H1 (cell line): ENCODE measurements around the gene VPS11. TPM values are rescaled to one million over a fixed set of nuclear protein-coding genes. Genes with fewer than 3 reads are reported as not detected.

ENCODE experiments used
- CTCF ChIA-PET: fragments of 300-600 bp; sonication (Branson Sonifier 250); formaldehyde crosslinking; loops from one replicate; lab custom pipeline; 2021; ENCODE audit not compliant: partially characterized antibody; lab: Charles Lee
- POLR2A ChIA-PET: fragments of 300-600 bp; sonication (Branson Sonifier 250); formaldehyde crosslinking; loops from one replicate; lab custom pipeline; 2021; ENCODE audit warnings: inconsistent platforms; ENCODE audit not compliant: partially characterized antibody; lab: Charles Lee
- DNase-seq, 2 experiments: peaks; one replicate each; pipeline versions ENCODE4 v3.0.0 to v3.0.0-alpha.2; 2010 to 2022; ENCODE audit warnings: low spot score in 2 of 2, low read depth in 1 of 2, mixed read lengths in 1 of 2
- FAIRE-seq: peaks from 2 replicates; lab custom pipeline; 2011; peaks lifted over from hg19 to GRCh38; lab: Jason Lieb, UNC
- H2AFZ ChIP-seq: 2 replicates; pipeline ENCODE4 v1.8.1; 2012; ENCODE audit warnings: low read length, inconsistent platforms
- H2AK5ac ChIP-seq: 2 replicates; pipeline ENCODE4 v1.6.1; 2013; ENCODE audit warnings: low read depth, low read length
- H2BK120ac ChIP-seq: replicated peaks from 2 replicates; pipeline ENCODE3; 2013; ENCODE audit warnings: low read depth, low read length, inconsistent platforms
- H2BK12ac ChIP-seq: 2 replicates; pipeline ENCODE4 v1.6.1; 2013; ENCODE audit warnings: low read depth, low read length
- H2BK15ac ChIP-seq: 2 replicates; pipeline ENCODE4 v1.6.1; 2013; ENCODE audit warnings: low read length
- H2BK20ac ChIP-seq: 2 replicates; pipeline ENCODE4 v1.6.1; 2013; ENCODE audit warnings: low read length
- H2BK5ac ChIP-seq: 2 replicates; pipeline ENCODE4 v1.6.1; 2013; ENCODE audit warnings: low read depth, low read length
- H3K14ac ChIP-seq: 2 replicates; pipeline ENCODE4 v1.6.1; 2013; ENCODE audit warnings: inconsistent platforms; ENCODE audit not compliant: insufficient read length
- H3K18ac ChIP-seq: 2 replicates; pipeline ENCODE4 v1.6.1; 2013; ENCODE audit warnings: low read length; ENCODE audit errors: extremely low read depth
- H3K23ac ChIP-seq: 2 replicates; pipeline ENCODE4 v1.6.1; 2013; ENCODE audit warnings: inconsistent platforms; ENCODE audit not compliant: insufficient read length
- H3K23me2 ChIP-seq: 2 replicates; pipeline ENCODE4 v1.6.1; 2013; ENCODE audit warnings: low read depth, low read length
- H3K27ac ChIP-seq: 2 replicates; pipeline ENCODE4 v1.6.1; 2011; ENCODE audit warnings: low read depth, low read length, inconsistent platforms
- H3K27me3 ChIP-seq, 4 experiments: replicated peaks in 1 of 4; 1 replicate in 1 of 4; 2 replicates in 3 of 4; pipeline versions ENCODE4 v1.6.1 to v1.8.1; 2011 to 2013; ENCODE audit warnings: low read length in 3 of 4, mild to moderate bottlenecking in 3 of 4, inconsistent platforms in 2 of 4, mixed read lengths in 2 of 4, moderate library complexity in 1 of 4; ENCODE audit not compliant: control insufficient read depth in 3 of 4, insufficient read depth in 3 of 4; ENCODE audit errors: extremely low read depth in 1 of 4
- H3K36me3 ChIP-seq, 4 experiments: 2 replicates each; pipeline versions ENCODE4 v1.6.1 to v1.8.1; 2011 to 2013; ENCODE audit warnings: mild to moderate bottlenecking in 4 of 4, low read length in 3 of 4, moderate library complexity in 2 of 4, control low read depth in 1 of 4, inconsistent platforms in 1 of 4; ENCODE audit not compliant: insufficient read depth in 4 of 4, control insufficient read depth in 2 of 4
- H3K4ac ChIP-seq: replicated peaks from 2 replicates; pipeline ENCODE3; 2013; ENCODE audit warnings: low read length, low read depth, mixed read lengths, inconsistent platforms; ENCODE audit not compliant: insufficient read length
- H3K4me1 ChIP-seq, 4 experiments: replicated peaks in 1 of 4; 1 replicate in 1 of 4; 2 replicates in 3 of 4; pipeline versions ENCODE4 v1.6.1 to v1.8.1; 2011 to 2013; ENCODE audit warnings: low read length in 3 of 4, inconsistent platforms in 2 of 4, mixed read lengths in 1 of 4; ENCODE audit not compliant: insufficient read depth in 4 of 4, control insufficient read depth in 3 of 4
- H3K4me2 ChIP-seq, 2 experiments: 2 replicates each; pipeline versions ENCODE4 v1.6.1 to v1.8.1; 2011 to 2013; ENCODE audit warnings: low read depth in 2 of 2, low read length in 2 of 2, control low read depth in 1 of 2, inconsistent platforms in 1 of 2, mild to moderate bottlenecking in 1 of 2; ENCODE audit not compliant: insufficient read depth in 1 of 2
- H3K4me3 ChIP-seq, 4 experiments: fragments of 200-600, 300-600 bp in 1 of 4; sonication (generic), shearing (Covaris generic), sonication (Bioruptor Twin) in 1 of 4; 2 replicates each; pipeline versions ENCODE4 v1.5.1 to v1.8.1; 2011 to 2016; ENCODE audit warnings: low read length in 4 of 4, low read depth in 3 of 4, control low read depth in 2 of 4, inconsistent platforms in 2 of 4, mild to moderate bottlenecking in 2 of 4, mixed read lengths in 1 of 4, moderate library complexity in 1 of 4; ENCODE audit not compliant: insufficient read depth in 2 of 4; ENCODE audit errors: extremely low read depth in 1 of 4
- H3K56ac ChIP-seq: replicated peaks from 2 replicates; pipeline ENCODE3; 2013; ENCODE audit warnings: low read depth, mild to moderate bottlenecking, mixed read lengths, low read length, inconsistent platforms; ENCODE audit not compliant: insufficient read length
- H3K79me1 ChIP-seq: 2 replicates; pipeline ENCODE4 v1.6.1; 2013; ENCODE audit warnings: low read depth, low read length, control low read depth
- H3K79me2 ChIP-seq, 2 experiments: 2 replicates each; pipeline versions ENCODE4 v1.6.1 to v1.8.1; 2012 to 2013; ENCODE audit warnings: low read length in 2 of 2, mild to moderate bottlenecking in 2 of 2, inconsistent platforms in 1 of 2; ENCODE audit not compliant: insufficient read depth in 2 of 2, control insufficient read depth in 1 of 2
- H3K9ac ChIP-seq, 4 experiments: replicated peaks in 1 of 4; 1 replicate in 1 of 4; 2 replicates in 3 of 4; pipeline versions ENCODE4 v1.6.1 to v1.8.1; 2011 to 2013; ENCODE audit warnings: low read depth in 3 of 4, low read length in 3 of 4, control low read depth in 2 of 4, mild to moderate bottlenecking in 2 of 4, moderate library complexity in 2 of 4, inconsistent platforms in 1 of 4; ENCODE audit errors: extremely low read depth in 1 of 4
- H3K9me3 ChIP-seq, 2 experiments: 2 replicates each; pipeline versions ENCODE4 v1.6.1 to v1.8.1; 2012 to 2013; ENCODE audit warnings: mild to moderate bottlenecking in 2 of 2, moderate library complexity in 2 of 2, control low read depth in 1 of 2, inconsistent platforms in 1 of 2, low read depth in 1 of 2, low read length in 1 of 2, mixed read lengths in 1 of 2; ENCODE audit not compliant: insufficient read depth in 2 of 2
- H4K20me1 ChIP-seq, 2 experiments: replicated peaks in 1 of 2; 2 replicates each; pipeline versions ENCODE3 to v1.8.1; 2011 to 2013; ENCODE audit warnings: inconsistent platforms in 2 of 2, low read length in 2 of 2, mild to moderate bottlenecking in 1 of 2; ENCODE audit not compliant: insufficient read depth in 2 of 2, control insufficient read depth in 1 of 2
- H4K5ac ChIP-seq: 2 replicates; pipeline ENCODE4 v1.6.1; 2013; ENCODE audit warnings: low read length, low read depth, mixed read lengths, inconsistent platforms; ENCODE audit not compliant: insufficient read length
- H4K8ac ChIP-seq: 2 replicates; pipeline ENCODE4 v1.8.0; 2013; ENCODE audit warnings: mild to moderate bottlenecking, moderate library complexity, low read length, inconsistent platforms; ENCODE audit not compliant: insufficient read depth; ENCODE audit errors: extremely low read depth
- H4K91ac ChIP-seq: replicated peaks from 2 replicates; pipeline ENCODE3; 2013; ENCODE audit warnings: low read length, mixed read lengths, inconsistent platforms; ENCODE audit not compliant: insufficient read length
- BACH1 ChIP-seq: IDR thresholded peaks from 2 replicates; pipeline ENCODE4 v1.6.1; 2012; ENCODE audit warnings: low read length, improper control_type of control experiment
- CREB1 ChIP-seq: IDR thresholded peaks from 2 replicates; pipeline ENCODE4 v1.6.1; 2012; ENCODE audit warnings: inconsistent platforms
- E2F6 ChIP-seq: IDR thresholded peaks from 2 replicates; pipeline ENCODE4 v1.6.1; 2012; ENCODE audit warnings: inconsistent platforms
- RAD21 ChIP-seq, 2 experiments: IDR thresholded peaks in 1 of 2; conservative IDR thresholded peaks in 1 of 2; 2 replicates each; pipeline ENCODE4 v1.6.1; 2011; ENCODE audit warnings: low read depth in 2 of 2, low read length in 2 of 2, improper control_type of control experiment in 1 of 2, inconsistent platforms in 1 of 2, mild to moderate bottlenecking in 1 of 2, moderate library complexity in 1 of 2
- SAP30 ChIP-seq: fragments of 300-600 bp; sonication (generic); IDR thresholded peaks from 2 replicates; pipeline ENCODE4 v1.7.1; 2012; ENCODE audit warnings: low read length, moderate library complexity, mild to moderate bottlenecking, inconsistent platforms; ENCODE audit not compliant: insufficient read depth, insufficient replicate concordance
- WGBS, 2 experiments: shearing (Covaris generic) in 1 of 2; methylation state at CpG; one replicate each; pipeline versions ENCODE4 v1.1.6 to v1.1.7; 2013 to 2015; ENCODE audit warnings: low lambda C conversion rate in 2 of 2, mixed read lengths in 2 of 2, inconsistent platforms in 1 of 2, low coverage in 1 of 2, missing lambda C conversion rate in 1 of 2; ENCODE audit not compliant: insufficient replicate concordance in 2 of 2, insufficient coverage in 1 of 2, insufficient read length in 1 of 2; ENCODE audit errors: extremely low coverage in 1 of 2, missing lambda C conversion rate in 1 of 2; 5-methylcytosine and 5-hydroxymethylcytosine counted together
- polyA plus RNA-seq, 7 experiments: library from polyadenylated mRNA; depleted of rRNA in 3 of 7; stranded (reverse) in 5 of 7; unstranded in 2 of 7; fragments of >200 nt in 5 of 7; fragments of 200-250 nt in 2 of 7; gene quantifications; 1 replicate in 5 of 7; 2 replicates in 1 of 7; 4 replicates in 1 of 7; pipeline versions ENCODE4 v1.2.1 to v1.2.3, GENCODE V29; 2011 to 2013; ENCODE audit warnings: missing spikeins in 2 of 7, mixed read lengths in 2 of 7
- total RNA-seq: library from RNA; stranded (reverse); fragmentation: NEBNext Ultra II Directional; extraction: Animal tissue kit (Norgen Biotek cat#: 25700); gene quantifications from 2 replicates; pipeline ENCODE4 v1.2.1, GENCODE V29; 2021

VPS11 gene
- total and polyA plus RNA-seq, 2 of the 8 experiments (the other 6 are each of a cell fraction or from before 2014, with no cell fraction given): 13.1 to 15.5 TPM

- Histone ChIP-seq H3K4ac (no peak overlapping the region), H2BK15ac (no peak overlapping the region), H3K4me3 (no peak overlapping the region), H3K27me3 (no peaks in the 10 kb centered on the region), H3K27ac (no peak overlapping the region), H3K9me3 (no peaks in the 10 kb centered on the region), H3K23ac (no peak overlapping the region), H3K14ac (no peak overlapping the region), H3K36me3 (peaks cover 20 to 65% (median 47%) of the 10 kb centered on the region in 4 experiments), H3K18ac (no peak overlapping the region), H2BK20ac (no peak overlapping the region), H2AK5ac (no peak overlapping the region), H2AFZ (no peak overlapping the region), H4K8ac (no peak overlapping the region), H4K5ac (no peak overlapping the region), H3K9ac (no peak overlapping the region), H4K20me1 (no peaks in the 10 kb centered on the region), H3K4me2 (no peak overlapping the region), H2BK5ac (no peak overlapping the region), H2BK12ac (no peak overlapping the region), H3K56ac (no peak overlapping the region), H3K23me2 (no peaks in the 10 kb centered on the region), H2BK120ac (no peak overlapping the region), H3K79me2 (no peaks in the 10 kb centered on the region), H3K4me1 (no peaks in the 10 kb centered on the region), H3K79me1 (no peaks in the 10 kb centered on the region; the same call in 1 of the 2 replicates), H4K91ac (no peak overlapping the region)
- POLR2A ChIA-PET: interaction anchor here (0.7 to 7.5 kb wide), 4 partner anchors 10 to 17 kb away, joined by 4 to 38 read pairs (median 4); partner anchors contain the start of gene VPS11
- TF ChIP-seq SAP30: no peak
- no peak for TF ChIP-seq E2F6
- no peak for TF ChIP-seq RAD21 (IDR thresholded peaks at IDR 0.05 in 1 of 2, conservative IDR thresholded peaks at IDR 0.05 in 1 of 2; ENCODE audit: low read depth in 2 of 2, low read length in 2 of 2)
- TF ChIP-seq CREB1: no peak
- TF ChIP-seq BACH1: no peak
- FAIRE-seq (no peak), DNase-seq (no peak)
- CTCF ChIA-PET: interaction anchor here (1.2 to 1.5 kb wide), 2 partner anchors 57 to 246 kb away, joined by 4 to 5 read pairs; no protein-coding TSS in a partner anchor
- 96% methylated on average over 11 of the region's 11 CpGs; no CpG with 5 or more reads in 1 of the 2 experiments for WGBS, 2 experiments
These were observed 10.2 kb downstream of the VPS11 start for GRCh38 chr11:119077839-119078238.
